AG09309 (cell line): Measurements from ENCODE around the gene C2CD4D.

Source experiments
- DNase-seq: peaks from one replicate; pipeline ENCODE4 v3.0.0-alpha.2; 2010; ENCODE audit warnings: low read depth
- H3K4me3 ChIP-seq: 2 replicates; pipeline ENCODE4 v1.5.1; 2011; ENCODE audit warnings: mild to moderate bottlenecking, low read depth, low read length, moderate library complexity; ENCODE audit not compliant: control insufficient read depth
- CTCF ChIP-seq: IDR thresholded peaks from 2 replicates; pipeline ENCODE4 v1.5.1; 2011; ENCODE audit warnings: mild to moderate bottlenecking, low read depth, low read length, inconsistent platforms; ENCODE audit not compliant: insufficient read depth, control insufficient read depth; ENCODE audit errors: missing control alignments

Gene C2CD4D

GRCh38 chr1:151864411-151864810 is 24.8 kb upstream of the C2CD4D start:
- no peak overlapping the region for H3K4me3 ChIP-seq
- no peak for TF ChIP-seq CTCF
- no peak for DNase-seq

GRCh38 chr1:151862604-151863003 is 23.0 kb upstream of the C2CD4D start:
- TF ChIP-seq CTCF: no peak
- no peak for DNase-seq
- H3K4me3 ChIP-seq: no peak overlapping the region

- TF ChIP-seq CTCF: no peak
- no peak overlapping the region for H3K4me3 ChIP-seq
- no peak for DNase-seq
Observed at GRCh38 chr1:151860504-151861187, 21.0 kb upstream of the C2CD4D start.

GRCh38 chr1:151859891-151860293 is 20.3 kb upstream of the C2CD4D start:
- H3K4me3 ChIP-seq: no peak overlapping the region
- no peak for DNase-seq
- TF ChIP-seq CTCF: no peak

- no peak for TF ChIP-seq CTCF
- H3K4me3 ChIP-seq: no peak overlapping the region
- DNase-seq: no peak
Observed at GRCh38 chr1:151858886-151859665, 19.5 kb upstream of the C2CD4D start.

- H3K4me3 ChIP-seq: no peak overlapping the region
- no peak for DNase-seq
- TF ChIP-seq CTCF: no peak
Observed at GRCh38 chr1:151858030-151858746, 18.6 kb upstream of the C2CD4D start.
